ENCODE results near the gene TOGARAM2. TPM values are rescaled to one million over a fixed set of nuclear protein-coding genes. Genes with fewer than 3 reads are reported as not detected.

TOGARAM2 gene
- polyA plus RNA-seq (2012; ENCODE audit: insufficient read depth, insufficient read length), result 5.8 TPM

- no peak for DNase-seq (ENCODE audit: low read depth, low spot score)
- H3K4me3 ChIP-seq (ENCODE audit: low read length), result no peak within 1 kb of the TSS
Measured at GRCh38 chr2:28981016-28981441, at the start of gene TOGARAM2. TOGARAM2 (plus strand) TSS chr2:28981298; CDS start chr2:28994835, 13,537 bp downstream.

GRCh38 chr2:28934769-28935168 lies 46.3 kb upstream of the TOGARAM2 start:
- no peak for DNase-seq (ENCODE audit: low read depth, low spot score)
- no peak overlapping the region for H3K4me3 ChIP-seq (ENCODE audit: low read length)

GRCh38 chr2:28941008-28941407 lies 40.1 kb upstream of the TOGARAM2 start:
- no peak overlapping the region for H3K4me3 ChIP-seq (ENCODE audit: low read length)
- DNase-seq (ENCODE audit: low read depth, low spot score), result no peak

- DNase-seq (ENCODE audit: low read depth, low spot score), result no peak
- no peak overlapping the region for H3K4me3 ChIP-seq (ENCODE audit: low read length)
Measured at GRCh38 chr2:28944535-28945248, 36.4 kb upstream of the TOGARAM2 start.

GRCh38 chr2:28948160-28948559 lies 32.9 kb upstream of the TOGARAM2 start:
- no peak for DNase-seq (ENCODE audit: low read depth, low spot score)
- no peak overlapping the region for H3K4me3 ChIP-seq (ENCODE audit: low read length)

- no peak overlapping the region for H3K4me3 ChIP-seq (ENCODE audit: low read length)
- DNase-seq (ENCODE audit: low read depth, low spot score), result no peak
Measured at GRCh38 chr2:28949190-28949589, 31.9 kb upstream of the TOGARAM2 start.

GRCh38 chr2:28949617-28950305 lies 31.3 kb upstream of the TOGARAM2 start:
- no peak overlapping the region for H3K4me3 ChIP-seq (ENCODE audit: low read length)
- DNase-seq (ENCODE audit: low read depth, low spot score), result no peak

- DNase-seq (ENCODE audit: low read depth, low spot score), result no peak
Measured at GRCh38 chr2:28950941-28951630, 30.0 kb upstream of the TOGARAM2 start.

GRCh38 chr2:28951910-28952835 lies 28.9 kb upstream of the TOGARAM2 start:
- DNase-seq (ENCODE audit: low read depth, low spot score), result no peak
- H3K4me3 ChIP-seq (ENCODE audit: low read length), result no peak overlapping the region

More at GRCh38 chr2:28950941-28951630, 30.0 kb upstream of the TOGARAM2 start:
- H3K4me3 ChIP-seq (ENCODE audit: low read length), result no peak overlapping the region

- DNase-seq (ENCODE audit: low read depth, low spot score), result no peak
Measured at GRCh38 chr2:28952836-28953211, 28.3 kb upstream of the TOGARAM2 start.

GRCh38 chr2:28955467-28955866 lies 25.6 kb upstream of the TOGARAM2 start:
- no peak for DNase-seq (ENCODE audit: low read depth, low spot score)

More at GRCh38 chr2:28952836-28953211, 28.3 kb upstream of the TOGARAM2 start:
- H3K4me3 ChIP-seq (ENCODE audit: low read length), result no peak overlapping the region

GRCh38 chr2:28956415-28956826 lies 24.7 kb upstream of the TOGARAM2 start:
- peak overlapping the region; percentile 40 for H3K4me3 ChIP-seq (ENCODE audit: low read length)
- peak; percentile 61 for DNase-seq (ENCODE audit: low read depth, low spot score)

More at GRCh38 chr2:28955467-28955866, 25.6 kb upstream of the TOGARAM2 start:
- no peak overlapping the region for H3K4me3 ChIP-seq (ENCODE audit: low read length)

GRCh38 chr2:28956890-28957289 lies 24.2 kb upstream of the TOGARAM2 start:
- DNase-seq (ENCODE audit: low read depth, low spot score), result no peak
- peak overlapping the region; percentile 40 for H3K4me3 ChIP-seq (ENCODE audit: low read length)

- DNase-seq (ENCODE audit: low read depth, low spot score), result peak; percentile 44
- H3K4me3 ChIP-seq (ENCODE audit: low read length), result no peak overlapping the region
Measured at GRCh38 chr2:28958689-28959088, 22.4 kb upstream of the TOGARAM2 start.

- no peak for DNase-seq (ENCODE audit: low read depth, low spot score)
Measured at GRCh38 chr2:28960401-28960800, 20.7 kb upstream of the TOGARAM2 start.

GRCh38 chr2:28962505-28962904 lies 18.6 kb upstream of the TOGARAM2 start:
- no peak overlapping the region for H3K4me3 ChIP-seq (ENCODE audit: low read length)
- DNase-seq (ENCODE audit: low read depth, low spot score), result no peak

More at GRCh38 chr2:28960401-28960800, 20.7 kb upstream of the TOGARAM2 start:
- no peak overlapping the region for H3K4me3 ChIP-seq (ENCODE audit: low read length)

GRCh38 chr2:28970464-28971160 lies 10.5 kb upstream of the TOGARAM2 start:
- no peak for DNase-seq (ENCODE audit: low read depth, low spot score)

GRCh38 chr2:28972778-28973335 lies 8.2 kb upstream of the TOGARAM2 start:
- no peak overlapping the region for H3K4me3 ChIP-seq (ENCODE audit: low read length)
- DNase-seq (ENCODE audit: low read depth, low spot score), result peak; percentile 48

More at GRCh38 chr2:28970464-28971160, 10.5 kb upstream of the TOGARAM2 start:
- no peak overlapping the region for H3K4me3 ChIP-seq (ENCODE audit: low read length)

Measured in Jurkat, Clone E6-1 (cell line).